ENCODE measurements around the gene DMRT1. TPM values are rescaled to one million over a fixed set of nuclear protein-coding genes. Genes with fewer than 3 reads are reported as not detected.

DMRT1 gene
- total and polyA plus RNA-seq, 2 donors from 2014 or later: not detected

- Histone ChIP-seq H3K9me3 (ENCODE audit: control insufficient read depth in 2 of 3, insufficient read depth in 1 of 3, low read length in 3 of 3) (peaks cover 0 to 7% (median 3%) of the 10 kb centered on the region in 3 donors), H3K9ac (ENCODE audit: low read length in 3 of 3) (no peak overlapping the region), H3K27me3 (ENCODE audit: control insufficient read depth, insufficient read depth, low read length) (no peaks in the 10 kb centered on the region), H3K27ac (ENCODE audit: low read depth in 2 of 2, low read length in 2 of 2) (no peak overlapping the region), H3K4me3 (ENCODE audit: low read length in 3 of 3) (no peak overlapping the region), H3K4me1 (ENCODE audit: control insufficient read depth in 2 of 3, insufficient read depth in 2 of 3, low read depth in 1 of 3, low read length in 3 of 3) (no peaks in the 10 kb centered on the region), H3K36me3 (ENCODE audit: control insufficient read depth in 2 of 3, insufficient read depth in 3 of 3, low read length in 3 of 3) (no peaks in the 10 kb centered on the region)
- intact Hi-C loops (cut with DNase I): no loop called here
- peak in 2 of 5 donors; percentile 36 to 39 for DNase-seq
- no peak for FAIRE-seq
- TF ChIP-seq CTCF (IDR thresholded peaks at IDR 0.05; ENCODE audit: borderline replicate concordance, extremely low read depth, insufficient read depth): peak; percentile 18
Measured at GRCh38 chr9:1018121-1018520, 176.6 kb downstream of the DMRT1 start.

Other genes starting within 250 kb of the DMRT1 start
- not detected for gene DMRT3, start 135.0 kb downstream of the DMRT1 start, total RNA-seq
- not detected for gene DMRT3, start 135.0 kb downstream of the DMRT1 start, polyA plus RNA-seq (ENCODE audit: insufficient read depth, low read depth, low replicate concordance)
- gene DMRT2, start 208.7 kb downstream of the DMRT1 start, total RNA-seq: 9.3 TPM
- gene DMRT2, start 208.7 kb downstream of the DMRT1 start, polyA plus RNA-seq (ENCODE audit: insufficient read depth, low read depth, low replicate concordance): 38.3 TPM